Spleen (tissue), 7 donors: ENCODE data around the gene DOCK10.

Source experiments
- POLR2A ChIP-seq, 3 donors: fragments of 450-650 bp; IDR thresholded peaks; one replicate each; pipeline ENCODE4 v1.5.1; 2017; ENCODE audit warnings: antibody characterized with exemption in 3 of 3, mild to moderate bottlenecking in 1 of 3
- POLR2AphosphoS5 ChIP-seq, 3 donors: sonication (generic); formaldehyde crosslinking; IDR thresholded peaks; one replicate each; pipeline ENCODE4 v1.5.1; 2017; ENCODE audit warnings: antibody characterized with exemption in 3 of 3
- TF ChIP-seq, protein P1 (sequence below), 11 experiments: fragments of 200-600 bp in 7 of 11; fragments of 450-650 bp in 4 of 11; sonication (generic) in 4 of 11; IDR thresholded peaks in 8 of 11; conservative IDR thresholded peaks in 3 of 11; 1 replicate in 7 of 11; 2 replicates in 4 of 11; pipeline versions ENCODE4 v1.4.0 to v1.8.0; 2016 to 2021; ENCODE audit warnings: antibody characterized with exemption in 11 of 11, inconsistent platforms in 4 of 11, mild to moderate bottlenecking in 1 of 11
- donor health status: DM: no; HTN: no; CAD: no; lungs with moderate emphysema.
- donor health status: DM: no; HTN: no; CAD: no.
- donor health status: DM: no; HTN: no; CAD: no.

DNA sequence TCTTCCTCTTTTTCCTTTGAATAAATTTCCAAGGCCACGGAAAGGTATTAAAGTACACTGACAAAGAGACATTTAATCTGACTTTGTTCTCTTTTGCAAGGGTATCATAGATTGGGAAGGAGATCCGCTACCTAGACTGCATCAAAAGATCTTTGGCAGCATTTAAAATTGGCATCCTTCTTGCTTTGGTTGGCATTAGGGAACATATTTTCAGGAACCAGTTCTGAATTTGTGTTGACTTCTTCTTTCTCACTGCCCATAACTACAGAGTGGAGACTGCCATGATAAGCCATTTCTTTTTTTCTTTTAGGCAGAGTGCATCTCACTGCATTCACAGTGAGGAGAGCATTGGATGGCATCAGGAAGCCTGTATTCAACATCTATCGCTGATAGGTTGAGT is 83.4 kb downstream of the DOCK10 start:
- TF ChIP-seq POLR2A (IDR thresholded peaks at IDR 0.05) (no peak), POLR2AphosphoS5 (IDR thresholded peaks at IDR 0.05) (no peak)
- TF ChIP-seq, protein P1, sequence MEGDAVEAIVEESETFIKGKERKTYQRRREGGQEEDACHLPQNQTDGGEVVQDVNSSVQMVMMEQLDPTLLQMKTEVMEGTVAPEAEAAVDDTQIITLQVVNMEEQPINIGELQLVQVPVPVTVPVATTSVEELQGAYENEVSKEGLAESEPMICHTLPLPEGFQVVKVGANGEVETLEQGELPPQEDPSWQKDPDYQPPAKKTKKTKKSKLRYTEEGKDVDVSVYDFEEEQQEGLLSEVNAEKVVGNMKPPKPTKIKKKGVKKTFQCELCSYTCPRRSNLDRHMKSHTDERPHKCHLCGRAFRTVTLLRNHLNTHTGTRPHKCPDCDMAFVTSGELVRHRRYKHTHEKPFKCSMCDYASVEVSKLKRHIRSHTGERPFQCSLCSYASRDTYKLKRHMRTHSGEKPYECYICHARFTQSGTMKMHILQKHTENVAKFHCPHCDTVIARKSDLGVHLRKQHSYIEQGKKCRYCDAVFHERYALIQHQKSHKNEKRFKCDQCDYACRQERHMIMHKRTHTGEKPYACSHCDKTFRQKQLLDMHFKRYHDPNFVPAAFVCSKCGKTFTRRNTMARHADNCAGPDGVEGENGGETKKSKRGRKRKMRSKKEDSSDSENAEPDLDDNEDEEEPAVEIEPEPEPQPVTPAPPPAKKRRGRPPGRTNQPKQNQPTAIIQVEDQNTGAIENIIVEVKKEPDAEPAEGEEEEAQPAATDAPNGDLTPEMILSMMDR (IDR thresholded peaks at IDR 0.05 in 8 of 11, conservative IDR thresholded peaks at IDR 0.05 in 3 of 11) = no peak
